NT2/D1 (cell line): ENCODE results near the gene PRKG1.

Source experiments
- SUZ12 ChIP-seq: IDR thresholded peaks from 2 replicates; pipeline ENCODE4 v1.6.1; 2011; ENCODE audit not compliant: insufficient read length, insufficient read depth; ENCODE audit errors: extremely low read depth
- YY1 ChIP-seq: IDR thresholded peaks from 2 replicates; pipeline ENCODE4 v1.6.1; 2011; ENCODE audit not compliant: insufficient read length, insufficient read depth

GRCh38 chr10:51117053-51117660, 42.9 kb downstream of the PRKG1 start:
- TF ChIP-seq SUZ12 (no peak), YY1 (no peak)
